ENCODE data around the gene ATN1. TPM values are rescaled to one million over a fixed set of nuclear protein-coding genes. Genes with fewer than 3 reads are reported as not detected.

ATN1 gene
- total RNA-seq, 1 experiment from 2014 or later = 62.0 TPM

GRCh38 chr12:6967651-6968100, 39.9 kb downstream of the ATN1 start:
- Mint-ChIP-seq H3K27me3 (ENCODE audit: unreplicated experiment) (no peaks in the 10 kb centered on the region), H3K4me3 (ENCODE audit: low read depth, unreplicated experiment) (no peak overlapping the region), H3K4me1 (ENCODE audit: low read depth, unreplicated experiment) (peaks cover 42% of the 10 kb centered on the region), H3K36me3 (ENCODE audit: insufficient read depth, unreplicated experiment) (peaks cover 92% of the 10 kb centered on the region), H3K9me3 (ENCODE audit: low read depth, unreplicated experiment) (no peaks in the 10 kb centered on the region), H3K27ac (ENCODE audit: unreplicated experiment) (no peak overlapping the region)
- no peak for DNase-seq
- intact Hi-C loops (cut with micrococcal nuclease; ENCODE audit: unreplicated experiment) = no loop called here
- TF ChIP-seq CTCF (IDR thresholded peaks at IDR 0.05; ENCODE audit: unreplicated experiment) = no peak
- no TSS peak for BruUV-seq (replicated peaks)
- CTCF ChIA-PET = interaction anchor here (0.6 kb wide), 1 partner anchor 36 kb away, joined by 4 read pairs; no protein-coding TSS in a partner anchor

DNA sequence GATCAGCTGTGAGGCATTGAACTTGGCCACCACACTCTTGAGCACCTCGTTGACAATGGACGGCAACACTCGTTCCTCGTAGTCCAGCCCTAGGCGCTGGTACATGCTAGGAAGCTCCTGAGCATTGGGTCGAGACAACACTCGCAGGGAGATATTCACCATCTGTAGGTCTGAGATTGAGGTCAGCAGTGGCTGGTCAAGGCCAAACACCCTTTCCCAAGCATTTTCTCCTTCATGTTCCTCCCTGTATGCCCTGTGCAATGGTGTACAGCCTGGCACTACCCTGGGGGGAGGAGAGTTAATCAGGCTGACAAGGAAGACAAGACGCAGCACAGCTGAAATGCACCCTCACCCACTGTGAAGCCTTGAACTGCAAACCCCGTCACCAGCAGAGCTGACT, 40.7 kb downstream of the ATN1 start:
- BruUV-seq (replicated peaks) = no TSS peak
- no peak for DNase-seq
- H3K9me3 Mint-ChIP-seq (ENCODE audit: low read depth, unreplicated experiment) = no peaks in the 10 kb centered on the region
- peak overlapping the region; percentile 81 for H3K4me3 Mint-ChIP-seq (ENCODE audit: low read depth, unreplicated experiment)
- intact Hi-C loops (cut with micrococcal nuclease; ENCODE audit: unreplicated experiment) = no loop called here
- peaks cover 46% of the 10 kb centered on the region for H3K4me1 Mint-ChIP-seq (ENCODE audit: low read depth, unreplicated experiment)
- TF ChIP-seq CTCF (IDR thresholded peaks at IDR 0.05; ENCODE audit: unreplicated experiment) = no peak
- CTCF ChIA-PET = interaction anchor here (0.6 to 1.5 kb wide), 3 partner anchors 22 to 37 kb away, joined by 4 to 6 read pairs (median 4); no protein-coding TSS in a partner anchor
- peak overlapping the region; percentile 88 for H3K27ac Mint-ChIP-seq (ENCODE audit: unreplicated experiment)
- no peaks in the 10 kb centered on the region for H3K27me3 Mint-ChIP-seq (ENCODE audit: unreplicated experiment)
- peaks cover 92% of the 10 kb centered on the region for H3K36me3 Mint-ChIP-seq (ENCODE audit: insufficient read depth, unreplicated experiment)

- TF ChIP-seq CTCF (IDR thresholded peaks at IDR 0.05; ENCODE audit: unreplicated experiment) = no peak
- no peaks in the 10 kb centered on the region for H3K27me3 Mint-ChIP-seq (ENCODE audit: unreplicated experiment)
- intact Hi-C loops (cut with micrococcal nuclease; ENCODE audit: unreplicated experiment) = no loop called here
- no peaks in the 10 kb centered on the region for H3K9me3 Mint-ChIP-seq (ENCODE audit: low read depth, unreplicated experiment)
- H3K4me1 Mint-ChIP-seq (ENCODE audit: low read depth, unreplicated experiment) = peaks cover 40% of the 10 kb centered on the region
- peak overlapping the region; percentile 81 for H3K4me3 Mint-ChIP-seq (ENCODE audit: low read depth, unreplicated experiment)
- H3K27ac Mint-ChIP-seq (ENCODE audit: unreplicated experiment) = peak overlapping the region; percentile 88
- DNase-seq = no peak
- CTCF ChIA-PET = no interaction called here
- no TSS peak for BruUV-seq (replicated peaks)
- peaks cover 83% of the 10 kb centered on the region for H3K36me3 Mint-ChIP-seq (ENCODE audit: insufficient read depth, unreplicated experiment)
Observed at GRCh38 chr12:6970096-6970527, 42.4 kb downstream of the ATN1 start.

- CTCF ChIA-PET = interaction anchor here (1.5 kb wide), 1 partner anchor 12 kb away, joined by 3 read pairs; no protein-coding TSS in a partner anchor
- no peak for DNase-seq
- Mint-ChIP-seq H3K9me3 (ENCODE audit: low read depth, unreplicated experiment) (no peaks in the 10 kb centered on the region), H3K4me3 (ENCODE audit: low read depth, unreplicated experiment) (no peak overlapping the region), H3K4me1 (ENCODE audit: low read depth, unreplicated experiment) (peaks cover 17% of the 10 kb centered on the region), H3K27me3 (ENCODE audit: unreplicated experiment) (no peaks in the 10 kb centered on the region), H3K36me3 (ENCODE audit: insufficient read depth, unreplicated experiment) (peaks cover 79% of the 10 kb centered on the region), H3K27ac (ENCODE audit: unreplicated experiment) (no peak overlapping the region)
- no peak for TF ChIP-seq CTCF (IDR thresholded peaks at IDR 0.05; ENCODE audit: unreplicated experiment)
- intact Hi-C loops (cut with micrococcal nuclease; ENCODE audit: unreplicated experiment) = no loop called here
- BruUV-seq (replicated peaks) = no TSS peak
Observed at GRCh38 chr12:6974180-6974579, 46.4 kb downstream of the ATN1 start.
